SU-DHL-6 (cell line): Measurements from ENCODE around the gene TBRG4.

ENCODE experiments used
- H2AFZ ChIP-seq: fragments of 200-600 bp; sonication (generic); 2 replicates; pipeline ENCODE4 v1.6.1; 2014; ENCODE audit warnings: low read depth, mild to moderate bottlenecking, moderate library complexity, mixed read lengths, antibody characterized with exemption, low read length; ENCODE audit not compliant: severe bottlenecking
- H3F3A ChIP-seq: fragments of 200-600 bp; shearing (Covaris generic); 2 replicates; pipeline ENCODE4 v1.6.0; 2016; ENCODE audit warnings: antibody characterized with exemption, mild to moderate bottlenecking; ENCODE audit not compliant: insufficient read depth
- H3K27ac ChIP-seq: fragments of 200-600 bp; sonication (generic); 2 replicates; pipeline ENCODE4 v1.5.1; 2016; ENCODE audit warnings: low read depth, mild to moderate bottlenecking, low read length, moderate library complexity, mixed read lengths
- H3K27me3 ChIP-seq: fragments of 200-600 bp; sonication (generic), shearing (Covaris generic); 2 replicates; pipeline ENCODE4 v1.6.0; 2014; ENCODE audit warnings: mild to moderate bottlenecking, low read length
- H3K36me3 ChIP-seq: fragments of 200-600 bp; sonication (generic); 2 replicates; pipeline ENCODE4 v1.6.1; 2014; ENCODE audit warnings: mild to moderate bottlenecking, low read length, mixed read lengths
- H3K4me2 ChIP-seq: fragments of 300-600, 200-600 bp; shearing (Covaris generic), sonication (generic); 2 replicates; pipeline ENCODE4 v1.6.0; 2014; ENCODE audit warnings: low read length, low read depth, mild to moderate bottlenecking; ENCODE audit not compliant: poor library complexity, severe bottlenecking
- H3K4me3 ChIP-seq: fragments of 200-600 bp; sonication (generic); 2 replicates; pipeline ENCODE4 v1.5.1; 2014; ENCODE audit warnings: antibody characterized with exemption, low read length, mild to moderate bottlenecking, mixed read lengths; ENCODE audit not compliant: insufficient read depth, poor library complexity, severe bottlenecking
- H3K79me2 ChIP-seq: fragments of 200-600 bp; sonication (generic); 2 replicates; pipeline ENCODE4 v1.6.1; 2014; ENCODE audit warnings: mild to moderate bottlenecking, low read length, moderate library complexity; ENCODE audit not compliant: insufficient read depth
- H3K9ac ChIP-seq: fragments of 200-600 bp; sonication (generic); 2 replicates; pipeline ENCODE4 v1.7.0; 2014; ENCODE audit warnings: mild to moderate bottlenecking, low read length
- H3K9me2 ChIP-seq: fragments of 200-600 bp; sonication (generic); replicated peaks from 2 replicates; pipeline ENCODE4 v1.6.1; 2014; ENCODE audit warnings: low read length; ENCODE audit not compliant: insufficient read depth
- H3K9me3 ChIP-seq: fragments of 200-600 bp; sonication (generic); 2 replicates; pipeline ENCODE4 v1.6.1; 2014; ENCODE audit warnings: low read length, mixed read lengths; ENCODE audit not compliant: insufficient read depth
- H4K20me1 ChIP-seq: fragments of 200-600 bp; sonication (generic); 2 replicates; pipeline ENCODE4 v1.6.1; 2014; ENCODE audit warnings: low read depth, mild to moderate bottlenecking, antibody characterized with exemption, low read length, moderate library complexity, mixed read lengths
- EZH2phosphoT487 ChIP-seq: fragments of 200-600 bp; sonication (generic), shearing (Covaris generic); conservative IDR thresholded peaks from 2 replicates; pipeline ENCODE4 v1.6.1; 2018; ENCODE audit warnings: mild to moderate bottlenecking, antibody characterized with exemption, low read length, moderate library complexity, mixed read lengths
- TF ChIP-seq, protein P1 (sequence below): fragments of 200-600 bp; sonication (generic); IDR thresholded peaks from one replicate; pipeline ENCODE4 v1.5.1; 2017; ENCODE audit warnings: antibody characterized with exemption, mild to moderate bottlenecking, low read length, moderate library complexity; ENCODE audit not compliant: insufficient read depth, poor library complexity, severe bottlenecking

The TBRG4 gene

DNA sequence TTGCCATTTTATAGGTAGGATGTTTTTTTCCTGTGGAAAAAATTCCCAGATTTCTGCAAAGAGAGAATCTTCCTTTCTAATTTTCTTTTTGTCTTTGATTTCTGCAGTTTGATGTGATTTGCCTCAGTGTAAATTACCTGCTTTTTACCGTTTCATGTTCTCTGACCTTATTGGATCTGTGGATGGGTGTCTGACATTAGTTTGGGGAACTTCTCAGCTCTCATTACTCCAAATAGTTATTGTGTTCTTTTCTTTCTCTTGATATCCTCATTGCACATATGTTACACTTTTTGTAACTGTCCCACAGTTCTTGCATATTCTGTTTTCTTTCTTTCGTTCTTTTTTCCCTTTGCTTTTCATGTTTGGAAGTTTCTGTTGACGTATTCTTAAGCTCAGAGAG is 51.2 kb downstream of the TBRG4 start:
- Histone ChIP-seq H3K9ac (no peak overlapping the region), H3K9me3 (no peaks in the 10 kb centered on the region), H2AFZ (no peak overlapping the region), H4K20me1 (peaks cover 30% of the 10 kb centered on the region), H3K79me2 (peaks cover 93% of the 10 kb centered on the region), H3K4me3 (no peak overlapping the region), H3K36me3 (peaks cover 24% of the 10 kb centered on the region; the same call in 1 of the 2 replicates), H3K4me2 (no peak overlapping the region), H3F3A (peaks cover 9% of the 10 kb centered on the region; the same call in 1 of the 2 replicates), H3K9me2 (no peaks in the 10 kb centered on the region), H3K27ac (0 out of 2 replicates have a peak overlapping the region, but pooled peaks have one; percentile 8), H3K27me3 (no peaks in the 10 kb centered on the region)
- no peak for TF ChIP-seq EZH2phosphoT487
- TF ChIP-seq, protein P1, sequence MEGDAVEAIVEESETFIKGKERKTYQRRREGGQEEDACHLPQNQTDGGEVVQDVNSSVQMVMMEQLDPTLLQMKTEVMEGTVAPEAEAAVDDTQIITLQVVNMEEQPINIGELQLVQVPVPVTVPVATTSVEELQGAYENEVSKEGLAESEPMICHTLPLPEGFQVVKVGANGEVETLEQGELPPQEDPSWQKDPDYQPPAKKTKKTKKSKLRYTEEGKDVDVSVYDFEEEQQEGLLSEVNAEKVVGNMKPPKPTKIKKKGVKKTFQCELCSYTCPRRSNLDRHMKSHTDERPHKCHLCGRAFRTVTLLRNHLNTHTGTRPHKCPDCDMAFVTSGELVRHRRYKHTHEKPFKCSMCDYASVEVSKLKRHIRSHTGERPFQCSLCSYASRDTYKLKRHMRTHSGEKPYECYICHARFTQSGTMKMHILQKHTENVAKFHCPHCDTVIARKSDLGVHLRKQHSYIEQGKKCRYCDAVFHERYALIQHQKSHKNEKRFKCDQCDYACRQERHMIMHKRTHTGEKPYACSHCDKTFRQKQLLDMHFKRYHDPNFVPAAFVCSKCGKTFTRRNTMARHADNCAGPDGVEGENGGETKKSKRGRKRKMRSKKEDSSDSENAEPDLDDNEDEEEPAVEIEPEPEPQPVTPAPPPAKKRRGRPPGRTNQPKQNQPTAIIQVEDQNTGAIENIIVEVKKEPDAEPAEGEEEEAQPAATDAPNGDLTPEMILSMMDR: no peak

DNA sequence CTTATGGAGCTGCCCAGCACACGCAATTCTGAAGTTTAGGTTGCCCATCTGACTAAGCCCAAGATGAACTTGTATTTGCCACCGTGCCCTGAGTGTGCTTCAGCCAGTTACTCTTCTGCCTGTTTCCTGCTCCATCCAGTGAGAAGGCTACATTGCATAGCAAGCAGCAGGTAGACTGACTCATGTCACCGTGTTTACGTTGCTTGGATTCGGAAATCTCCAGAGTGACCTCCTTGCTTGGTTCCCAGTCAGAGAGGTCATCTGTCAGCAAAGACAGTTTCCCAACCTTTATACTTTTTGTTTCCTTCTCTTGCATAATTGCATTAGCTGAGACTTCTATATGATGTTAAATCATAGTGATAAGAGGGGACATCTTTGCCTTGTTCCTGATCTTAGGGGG is 53.6 kb downstream of the TBRG4 start:
- no peaks in the 10 kb centered on the region for H3K27me3 ChIP-seq
- no peak overlapping the region for H3K4me2 ChIP-seq
- H2AFZ ChIP-seq: no peak overlapping the region
- no peaks in the 10 kb centered on the region for H3K9me3 ChIP-seq
- H3K79me2 ChIP-seq: peaks cover 99% of the 10 kb centered on the region
- no peak overlapping the region for H3K9ac ChIP-seq
- H4K20me1 ChIP-seq: peaks cover 37% of the 10 kb centered on the region
- peaks cover 13% of the 10 kb centered on the region; the same call in 1 of the 2 replicates for H3K36me3 ChIP-seq
- TF ChIP-seq EZH2phosphoT487: no peak
- TF ChIP-seq, protein P1: no peak
- H3K4me3 ChIP-seq: no peak overlapping the region
- no peak overlapping the region for H3K27ac ChIP-seq
- H3F3A ChIP-seq: peaks cover 9% of the 10 kb centered on the region; the same call in 1 of the 2 replicates
- H3K9me2 ChIP-seq: no peaks in the 10 kb centered on the region

DNA sequence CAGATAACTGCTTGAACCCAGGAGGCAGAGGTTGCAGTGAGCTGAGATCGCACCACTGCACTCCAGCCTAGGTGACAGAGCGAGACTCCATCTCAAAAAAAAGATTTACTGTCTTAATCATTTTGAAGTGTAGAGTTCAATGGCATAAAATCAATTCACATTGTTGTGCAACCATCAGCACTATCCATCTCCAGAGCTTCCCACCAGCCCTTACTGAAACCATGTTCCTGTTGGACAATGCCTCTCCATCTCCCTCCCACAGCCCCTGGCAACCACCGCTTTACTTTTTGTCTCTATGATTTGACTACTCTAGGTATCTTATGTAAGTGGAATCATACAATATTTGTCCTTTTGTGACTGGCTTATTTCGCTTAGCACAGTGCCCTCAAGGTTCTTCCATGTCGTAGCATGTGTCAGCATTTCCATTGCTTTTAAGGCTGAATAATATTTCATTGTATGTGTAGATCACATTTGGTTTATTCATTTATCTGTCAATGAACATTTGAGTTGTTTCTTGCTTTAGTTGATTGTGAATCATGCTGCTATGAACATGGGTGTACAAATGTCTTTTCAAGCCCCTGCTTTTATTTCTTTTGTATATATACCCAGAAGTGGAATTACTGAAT is 55.8 kb downstream of the TBRG4 start:
- Histone ChIP-seq H3F3A (peaks cover 9% of the 10 kb centered on the region; the same call in 1 of the 2 replicates), H3K36me3 (peaks cover 15% of the 10 kb centered on the region; the same call in 1 of the 2 replicates), H4K20me1 (peaks cover 33% of the 10 kb centered on the region), H3K9me3 (no peaks in the 10 kb centered on the region), H3K9ac (no peak overlapping the region), H3K9me2 (no peaks in the 10 kb centered on the region), H3K79me2 (peaks cover 92% of the 10 kb centered on the region), H3K27ac (no peak overlapping the region), H3K27me3 (no peaks in the 10 kb centered on the region), H2AFZ (no peak overlapping the region), H3K4me2 (no peak overlapping the region), H3K4me3 (no peak overlapping the region)
- TF ChIP-seq, protein P1: no peak
- TF ChIP-seq EZH2phosphoT487: no peak
